Transverse colon (tissue), 4 donors: Measurements from ENCODE around the gene OTUD7B.

ENCODE experiments used
- POLR2AphosphoS5 ChIP-seq, 3 donors: sonication (generic); formaldehyde crosslinking; IDR thresholded peaks; one replicate each; pipeline ENCODE4 v1.6.1; 2016; ENCODE audit warnings: antibody characterized with exemption in 3 of 3
- TF ChIP-seq, protein P1 (sequence below), 5 experiments: fragments of 200-600 bp in 3 of 5; fragments of 450-650 bp in 2 of 5; sonication (generic) in 3 of 5; IDR thresholded peaks; 1 replicate in 2 of 5; 2 replicates in 3 of 5; pipeline ENCODE4 v1.5.1; 2016 to 2017; ENCODE audit warnings: antibody characterized with exemption in 5 of 5, inconsistent platforms in 3 of 5, mild to moderate bottlenecking in 2 of 5, moderate library complexity in 1 of 5

DNA sequence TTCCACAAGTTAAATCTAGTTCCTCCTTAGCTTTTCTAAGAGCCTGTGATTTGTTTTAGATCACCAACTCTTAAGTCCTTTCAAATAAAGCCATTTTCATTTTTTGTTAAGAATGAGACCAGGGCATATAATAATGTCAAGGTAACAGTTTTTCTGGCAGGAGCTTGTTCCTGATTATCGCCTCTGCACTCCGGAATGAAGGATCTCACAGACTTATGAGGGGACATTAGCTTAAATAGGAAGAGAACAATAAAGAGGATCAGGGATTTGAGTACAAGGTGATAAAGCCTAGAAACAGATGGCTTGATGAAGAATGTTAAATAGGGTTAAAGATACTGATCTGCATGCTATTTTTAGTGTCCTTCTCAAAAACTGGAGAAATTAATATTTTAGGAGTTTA lies 13.6 kb upstream of the OTUD7B start:
- TF ChIP-seq, protein P1, sequence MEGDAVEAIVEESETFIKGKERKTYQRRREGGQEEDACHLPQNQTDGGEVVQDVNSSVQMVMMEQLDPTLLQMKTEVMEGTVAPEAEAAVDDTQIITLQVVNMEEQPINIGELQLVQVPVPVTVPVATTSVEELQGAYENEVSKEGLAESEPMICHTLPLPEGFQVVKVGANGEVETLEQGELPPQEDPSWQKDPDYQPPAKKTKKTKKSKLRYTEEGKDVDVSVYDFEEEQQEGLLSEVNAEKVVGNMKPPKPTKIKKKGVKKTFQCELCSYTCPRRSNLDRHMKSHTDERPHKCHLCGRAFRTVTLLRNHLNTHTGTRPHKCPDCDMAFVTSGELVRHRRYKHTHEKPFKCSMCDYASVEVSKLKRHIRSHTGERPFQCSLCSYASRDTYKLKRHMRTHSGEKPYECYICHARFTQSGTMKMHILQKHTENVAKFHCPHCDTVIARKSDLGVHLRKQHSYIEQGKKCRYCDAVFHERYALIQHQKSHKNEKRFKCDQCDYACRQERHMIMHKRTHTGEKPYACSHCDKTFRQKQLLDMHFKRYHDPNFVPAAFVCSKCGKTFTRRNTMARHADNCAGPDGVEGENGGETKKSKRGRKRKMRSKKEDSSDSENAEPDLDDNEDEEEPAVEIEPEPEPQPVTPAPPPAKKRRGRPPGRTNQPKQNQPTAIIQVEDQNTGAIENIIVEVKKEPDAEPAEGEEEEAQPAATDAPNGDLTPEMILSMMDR (IDR thresholded peaks at IDR 0.05) = no peak
- no peak for TF ChIP-seq POLR2AphosphoS5 (IDR thresholded peaks at IDR 0.05)
